Measurements from ENCODE around the gene EMCN. TPM values are rescaled to one million over a fixed set of nuclear protein-coding genes. Genes with fewer than 3 reads are reported as not detected.

EMCN gene
- total and polyA plus RNA-seq, 2 donors from 2014 or later: 48.1 to 140 TPM

- H3K27ac ChIP-seq (ENCODE audit: low read depth in 2 of 2, low read length in 2 of 2): no peak overlapping the region
- H3K9ac ChIP-seq (ENCODE audit: low read length in 3 of 3): no peak overlapping the region
- intact Hi-C loops (cut with DNase I): no loop called here
- H3K4me1 ChIP-seq (ENCODE audit: control insufficient read depth in 2 of 3, insufficient read depth in 2 of 3, low read depth in 1 of 3, low read length in 3 of 3): no peaks in the 10 kb centered on the region
- DNase-seq (no peak), FAIRE-seq (no peak)
- H3K4me3 ChIP-seq (ENCODE audit: low read length in 3 of 3): no peak overlapping the region
- H3K9me3 ChIP-seq (ENCODE audit: control insufficient read depth in 2 of 3, insufficient read depth in 1 of 3, low read length in 3 of 3): no peaks in the 10 kb centered on the region
- no peaks in the 10 kb centered on the region for H3K27me3 ChIP-seq (ENCODE audit: control insufficient read depth, insufficient read depth, low read length)
- no peaks in the 10 kb centered on the region for H3K36me3 ChIP-seq (ENCODE audit: control insufficient read depth in 2 of 3, insufficient read depth in 3 of 3, low read length in 3 of 3)
- TF ChIP-seq CTCF (IDR thresholded peaks at IDR 0.05; ENCODE audit: borderline replicate concordance, extremely low read depth, insufficient read depth): no peak
Observed at GRCh38 chr4:100348473-100348872, 169.3 kb downstream of the EMCN start.

GRCh38 chr4:100347241-100347640 is 170.6 kb downstream of the EMCN start:
- Histone ChIP-seq H3K9me3 (ENCODE audit: control insufficient read depth in 2 of 3, insufficient read depth in 1 of 3, low read length in 3 of 3) (no peaks in the 10 kb centered on the region), H3K36me3 (ENCODE audit: control insufficient read depth in 2 of 3, insufficient read depth in 3 of 3, low read length in 3 of 3) (no peaks in the 10 kb centered on the region), H3K4me3 (ENCODE audit: low read length in 3 of 3) (no peak overlapping the region), H3K9ac (ENCODE audit: low read length in 3 of 3) (no peak overlapping the region), H3K4me1 (ENCODE audit: control insufficient read depth in 2 of 3, insufficient read depth in 2 of 3, low read depth in 1 of 3, low read length in 3 of 3) (no peaks in the 10 kb centered on the region), H3K27me3 (ENCODE audit: control insufficient read depth, insufficient read depth, low read length) (no peaks in the 10 kb centered on the region), H3K27ac (ENCODE audit: low read depth in 2 of 2, low read length in 2 of 2) (no peak overlapping the region)
- no peak for FAIRE-seq
- no peak for TF ChIP-seq CTCF (IDR thresholded peaks at IDR 0.05; ENCODE audit: borderline replicate concordance, extremely low read depth, insufficient read depth)
- no peak for DNase-seq
- intact Hi-C loops (cut with DNase I): no loop called here

- intact Hi-C loops (cut with DNase I): no loop called here
- no peak for TF ChIP-seq CTCF (IDR thresholded peaks at IDR 0.05; ENCODE audit: borderline replicate concordance, extremely low read depth, insufficient read depth)
Observed at GRCh38 chr4:100345585-100345984, 172.2 kb downstream of the EMCN start.

More at GRCh38 chr4:100345585-100345984, 172.2 kb downstream of the EMCN start:
- H3K9me3 ChIP-seq (ENCODE audit: control insufficient read depth in 2 of 3, insufficient read depth in 1 of 3, low read length in 3 of 3): no peaks in the 10 kb centered on the region
- no peaks in the 10 kb centered on the region for H3K4me1 ChIP-seq (ENCODE audit: control insufficient read depth in 2 of 3, insufficient read depth in 2 of 3, low read depth in 1 of 3, low read length in 3 of 3)
- no peak overlapping the region for H3K9ac ChIP-seq (ENCODE audit: low read length in 3 of 3)
- no peaks in the 10 kb centered on the region for H3K27me3 ChIP-seq (ENCODE audit: control insufficient read depth, insufficient read depth, low read length)
- no peak overlapping the region for H3K4me3 ChIP-seq (ENCODE audit: low read length in 3 of 3)
- no peak overlapping the region for H3K27ac ChIP-seq (ENCODE audit: low read depth in 2 of 2, low read length in 2 of 2)
- DNase-seq (no peak), FAIRE-seq (no peak)
- no peaks in the 10 kb centered on the region for H3K36me3 ChIP-seq (ENCODE audit: control insufficient read depth in 2 of 3, insufficient read depth in 3 of 3, low read length in 3 of 3)

Data from kidney (tissue), 14 donors.